Measurements from ENCODE around the gene IRF5. TPM values are rescaled to one million over a fixed set of nuclear protein-coding genes. Genes with fewer than 3 reads are reported as not detected.
"Not testable (repeated sequence)": the region's sequence is repeated elsewhere in the genome, so short reads cannot be mapped to it uniquely, and the experiment has no call there.

Gene IRF5
- polyA plus RNA-seq, 4 donors, result 3.3 to 17.3 (median 6.2) TPM

GRCh38 chr7:128938544-128939074 lies 882 bp downstream of the IRF5 start:
- H3K9me3 ChIP-seq (ENCODE audit: control insufficient read depth in 2 of 2, insufficient read depth in 1 of 2, low read depth in 1 of 2, low read length in 1 of 2), result no peaks in the 10 kb centered on the region
- H3K36me3 ChIP-seq (ENCODE audit: control insufficient read depth in 3 of 3, insufficient read depth in 2 of 3, low read depth in 1 of 3, low read length in 3 of 3), result no peaks in the 10 kb centered on the region
- H3K27me3 ChIP-seq (ENCODE audit: control insufficient read depth in 3 of 3, insufficient read depth in 3 of 3, low read length in 3 of 3), result peaks cover 0 to 19% (median 0%) of the 10 kb centered on the region in 3 donors
- FAIRE-seq (no peak), DNase-seq (peak; percentile 42 to 53)
- H3K4me1 ChIP-seq (ENCODE audit: control insufficient read depth in 3 of 3, insufficient read depth in 2 of 3, low read depth in 1 of 3, low read length in 2 of 3), result peaks cover 0 to 31% (median 0%) of the 10 kb centered on the region in 3 donors
- H3K4me3 ChIP-seq (ENCODE audit: low read depth in 1 of 3, low read length in 3 of 3), result peak overlapping the region; percentile 45 to 66 (median 63)
- WGBS, 3 donors, result 0 to 2% (median 1%) methylated on average over 26 to 30 of the region's 30 CpGs
- H3K27ac ChIP-seq (ENCODE audit: low read depth in 1 of 3, low read length in 2 of 3), result peak overlapping the region in 1 of 3 donors; percentile 60

DNA sequence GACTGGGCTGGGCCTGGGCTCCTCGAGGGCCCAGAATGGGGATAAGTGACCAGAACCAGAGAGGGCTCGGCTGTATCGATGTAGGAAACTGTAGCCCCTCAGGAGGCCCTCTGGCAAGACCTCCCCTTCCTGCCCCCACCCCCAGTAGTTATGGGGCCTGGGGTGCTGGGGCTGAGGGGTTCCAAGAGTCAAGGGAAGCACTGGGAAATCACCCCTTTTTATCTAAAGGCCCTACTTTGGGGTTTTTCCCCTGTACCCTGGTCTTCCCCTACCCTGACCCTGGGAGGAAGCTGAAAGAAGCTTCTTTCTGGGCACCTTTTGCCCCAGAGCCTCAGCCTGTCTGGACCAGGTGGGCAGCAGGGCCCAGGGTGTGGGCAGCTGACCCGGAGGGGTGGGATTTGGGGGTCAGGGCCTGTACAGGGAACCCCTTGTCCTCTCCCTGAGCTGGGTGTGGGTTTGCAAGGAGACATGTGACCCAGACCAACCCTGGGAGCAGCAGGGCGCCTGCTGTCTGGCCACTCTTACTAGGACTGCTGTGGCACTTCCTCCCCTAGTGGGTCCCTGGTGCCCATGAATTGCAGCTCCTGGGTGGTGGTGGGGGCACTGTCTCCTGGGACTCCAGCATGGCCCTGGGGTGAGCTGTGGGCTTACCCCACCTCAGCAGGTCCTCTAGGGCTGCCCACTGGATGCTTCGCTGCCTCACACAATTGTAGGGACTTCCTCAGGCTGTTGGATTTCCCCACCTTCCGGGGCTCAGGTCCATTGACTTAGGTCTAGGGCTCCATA lies 1.5 kb downstream of the IRF5 start:
- 45 to 53% (median 47%) methylated on average over 6 to 7 of the region's 7 CpGs for WGBS, 3 donors
- no peak for DNase-seq
- H3K36me3 ChIP-seq (ENCODE audit: control insufficient read depth in 3 of 3, insufficient read depth in 2 of 3, low read depth in 1 of 3, low read length in 3 of 3), result no peaks in the 10 kb centered on the region
- H3K9me3 ChIP-seq (ENCODE audit: control insufficient read depth in 2 of 2, insufficient read depth in 1 of 2, low read depth in 1 of 2, low read length in 1 of 2), result no peaks in the 10 kb centered on the region
- H3K4me1 ChIP-seq (ENCODE audit: control insufficient read depth in 3 of 3, insufficient read depth in 2 of 3, low read depth in 1 of 3, low read length in 2 of 3), result peaks cover 0 to 31% (median 0%) of the 10 kb centered on the region in 3 donors
- H3K27ac ChIP-seq (ENCODE audit: low read depth in 1 of 3, low read length in 2 of 3), result peak overlapping the region in 2 of 3 donors; percentile 42 to 84
- peaks cover 0 to 19% (median 0%) of the 10 kb centered on the region in 3 donors for H3K27me3 ChIP-seq (ENCODE audit: control insufficient read depth in 3 of 3, insufficient read depth in 3 of 3, low read length in 3 of 3)
- peak overlapping the region in 2 of 3 donors; percentile 18 to 66 for H3K4me3 ChIP-seq (ENCODE audit: low read depth in 1 of 3, low read length in 3 of 3)
- no peak for FAIRE-seq

- H3K27me3 ChIP-seq (ENCODE audit: control insufficient read depth in 3 of 3, insufficient read depth in 3 of 3, low read length in 3 of 3), result peaks cover 0 to 19% (median 0%) of the 10 kb centered on the region in 3 donors
- peaks cover 0 to 28% (median 0%) of the 10 kb centered on the region in 3 donors for H3K4me1 ChIP-seq (ENCODE audit: control insufficient read depth in 3 of 3, insufficient read depth in 2 of 3, low read depth in 1 of 3, low read length in 2 of 3)
- H3K36me3 ChIP-seq (ENCODE audit: control insufficient read depth in 3 of 3, insufficient read depth in 2 of 3, low read depth in 1 of 3, low read length in 3 of 3), result no peaks in the 10 kb centered on the region
- FAIRE-seq, result no peak
- H3K4me3 ChIP-seq (ENCODE audit: low read depth in 1 of 3, low read length in 3 of 3), result no peak overlapping the region
- DNase-seq, result no peak
- peak overlapping the region in 2 of 3 donors; percentile 17 to 84 for H3K27ac ChIP-seq (ENCODE audit: low read depth in 1 of 3, low read length in 2 of 3)
- WGBS, 3 donors, result 72 to 86% (median 83%) methylated on average over 18 of the region's 18 CpGs
- no peaks in the 10 kb centered on the region for H3K9me3 ChIP-seq (ENCODE audit: control insufficient read depth in 2 of 2, insufficient read depth in 1 of 2, low read depth in 1 of 2, low read length in 1 of 2)
These were observed 2.2 kb downstream of the IRF5 start for GRCh38 chr7:128939861-128940410.

DNA sequence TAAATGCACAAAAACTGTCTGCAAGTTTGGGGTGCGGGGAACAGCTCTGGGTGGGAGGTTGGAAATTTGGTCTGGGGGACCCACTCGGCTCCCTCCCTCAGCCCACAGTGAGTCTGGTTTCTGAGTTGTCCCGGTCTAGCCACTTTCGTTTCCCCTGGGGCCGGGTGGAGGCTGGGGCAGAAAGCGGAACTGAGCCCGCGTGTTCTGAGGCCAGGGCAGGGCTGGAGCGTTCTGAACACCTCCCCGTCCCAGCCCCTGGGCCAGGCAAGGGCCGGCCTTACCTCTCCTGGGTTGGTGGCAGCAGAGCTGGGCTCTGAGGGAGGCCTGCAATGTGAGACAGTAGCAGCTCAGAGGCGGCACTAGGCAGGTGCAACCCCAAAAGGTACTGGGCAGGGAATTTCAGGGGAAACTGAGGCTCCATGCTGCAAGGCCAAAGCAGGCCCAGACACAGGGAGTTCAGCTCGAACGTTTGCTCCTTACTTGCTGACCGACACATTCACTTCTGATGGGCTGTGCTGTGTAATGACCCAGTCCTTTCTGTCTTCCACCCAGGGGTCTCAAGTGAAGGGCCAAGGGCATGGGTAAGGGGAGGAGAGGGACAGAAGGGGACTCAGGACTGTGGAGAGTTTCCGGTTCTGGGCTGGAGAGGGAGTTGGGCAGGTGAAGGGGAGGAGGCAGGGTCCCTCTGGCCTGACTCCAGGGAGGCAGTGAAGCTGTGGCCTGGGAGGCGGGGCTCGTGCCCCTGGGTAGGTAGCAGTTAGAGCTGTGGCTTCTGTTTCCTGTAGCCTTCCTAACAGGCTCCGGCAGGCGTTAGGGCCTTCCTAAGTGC lies 3.0 kb downstream of the IRF5 start:
- Histone ChIP-seq H3K27me3 (ENCODE audit: control insufficient read depth in 3 of 3, insufficient read depth in 3 of 3, low read length in 3 of 3) (peaks cover 0 to 19% (median 0%) of the 10 kb centered on the region in 3 donors), H3K4me3 (ENCODE audit: low read depth in 1 of 3, low read length in 3 of 3) (no peak overlapping the region), H3K27ac (ENCODE audit: low read depth in 1 of 3, low read length in 2 of 3) (peak overlapping the region in 2 of 3 donors; percentile 2 to 84), H3K4me1 (ENCODE audit: control insufficient read depth in 3 of 3, insufficient read depth in 2 of 3, low read depth in 1 of 3, low read length in 2 of 3) (peaks cover 0 to 22% (median 0%) of the 10 kb centered on the region in 3 donors), H3K36me3 (ENCODE audit: control insufficient read depth in 3 of 3, insufficient read depth in 2 of 3, low read depth in 1 of 3, low read length in 3 of 3) (peaks cover 0 to 1% (median 0%) of the 10 kb centered on the region in 3 donors), H3K9me3 (ENCODE audit: control insufficient read depth in 2 of 2, insufficient read depth in 1 of 2, low read depth in 1 of 2, low read length in 1 of 2) (no peaks in the 10 kb centered on the region)
- 65 to 87% (median 74%) methylated on average over 20 of the region's 20 CpGs for WGBS, 3 donors
- FAIRE-seq (no peak), DNase-seq (no peak)

DNA sequence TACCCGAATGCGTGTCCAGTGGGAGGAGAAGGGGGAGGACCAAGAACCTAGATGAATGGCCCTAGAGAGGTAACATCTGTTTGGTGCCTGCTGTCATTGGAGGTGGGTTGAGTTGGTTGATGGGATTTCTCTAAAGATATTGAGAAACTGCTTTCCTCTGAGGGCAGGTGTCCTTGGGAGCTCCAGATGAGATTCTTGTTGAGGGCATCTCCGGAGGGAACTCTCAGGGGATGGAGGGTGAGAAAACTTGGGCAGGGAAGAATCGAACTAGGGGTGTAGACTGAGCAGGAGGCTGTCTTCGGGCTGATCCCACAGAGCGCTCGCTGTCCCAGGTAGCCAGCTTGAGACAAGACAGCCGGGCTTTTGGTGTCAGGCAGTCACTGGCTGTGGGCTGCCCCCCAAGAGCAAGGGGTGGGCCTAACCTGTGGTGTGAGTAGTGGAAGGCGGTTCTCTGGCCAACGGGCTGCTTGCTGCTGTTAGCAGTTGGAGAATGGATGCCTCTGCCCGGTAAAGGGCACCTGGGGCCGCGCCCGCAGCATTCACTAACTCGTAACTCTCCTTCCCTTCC lies 3.7 kb downstream of the IRF5 start:
- Histone ChIP-seq H3K9me3 (ENCODE audit: control insufficient read depth in 2 of 2, insufficient read depth in 1 of 2, low read depth in 1 of 2, low read length in 1 of 2) (no peaks in the 10 kb centered on the region), H3K4me1 (ENCODE audit: control insufficient read depth in 3 of 3, insufficient read depth in 2 of 3, low read depth in 1 of 3, low read length in 2 of 3) (peaks cover 0 to 20% (median 0%) of the 10 kb centered on the region in 3 donors), H3K27ac (ENCODE audit: low read depth in 1 of 3, low read length in 2 of 3) (peak overlapping the region in 1 of 3 donors; percentile 78), H3K4me3 (ENCODE audit: low read depth in 1 of 3, low read length in 3 of 3) (no peak overlapping the region), H3K36me3 (ENCODE audit: control insufficient read depth in 3 of 3, insufficient read depth in 2 of 3, low read depth in 1 of 3, low read length in 3 of 3) (peaks cover 0 to 6% (median 0%) of the 10 kb centered on the region in 3 donors), H3K27me3 (ENCODE audit: control insufficient read depth in 3 of 3, insufficient read depth in 3 of 3, low read length in 3 of 3) (peaks cover 0 to 19% (median 0%) of the 10 kb centered on the region in 3 donors)
- no peak for FAIRE-seq
- 83 to 86% (median 83%) methylated on average over 15 of the region's 15 CpGs for whole genome bisulfite sequencing, 3 donors
- no peak for DNase-seq

DNA sequence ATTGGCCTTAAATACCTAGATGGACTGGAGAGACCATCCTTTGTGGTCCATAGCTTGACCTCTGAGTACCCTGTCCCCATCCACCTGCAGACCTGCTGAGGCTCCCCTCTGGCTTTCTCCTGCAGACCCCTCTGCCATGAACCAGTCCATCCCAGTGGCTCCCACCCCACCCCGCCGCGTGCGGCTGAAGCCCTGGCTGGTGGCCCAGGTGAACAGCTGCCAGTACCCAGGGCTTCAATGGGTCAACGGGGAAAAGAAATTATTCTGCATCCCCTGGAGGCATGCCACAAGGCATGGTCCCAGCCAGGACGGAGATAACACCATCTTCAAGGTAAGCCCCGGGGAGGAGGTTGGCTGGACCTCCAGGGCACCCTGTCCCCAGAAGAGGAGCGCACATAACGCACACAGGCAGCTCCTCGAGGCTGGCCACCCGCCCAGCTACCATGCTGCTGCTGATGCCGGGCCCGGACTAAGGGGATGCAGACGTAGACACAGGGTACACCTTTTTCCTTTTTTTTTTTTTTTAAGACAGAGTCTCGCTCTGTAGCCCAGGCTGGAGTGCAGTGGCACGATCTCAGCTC lies 4.3 kb downstream of the IRF5 start:
- FAIRE-seq (no peak), DNase-seq (no peak)
- no peak overlapping the region for H3K4me3 ChIP-seq (ENCODE audit: low read depth in 1 of 3, low read length in 3 of 3)
- no peaks in the 10 kb centered on the region for H3K9me3 ChIP-seq (ENCODE audit: control insufficient read depth in 2 of 2, insufficient read depth in 1 of 2, low read depth in 1 of 2, low read length in 1 of 2)
- H3K27me3 ChIP-seq (ENCODE audit: control insufficient read depth in 3 of 3, insufficient read depth in 3 of 3, low read length in 3 of 3), result peaks cover 0 to 19% (median 0%) of the 10 kb centered on the region in 3 donors
- 78 to 87% (median 82%) methylated on average over 14 to 16 of the region's 16 CpGs for WGBS, 3 donors
- H3K4me1 ChIP-seq (ENCODE audit: control insufficient read depth in 3 of 3, insufficient read depth in 2 of 3, low read depth in 1 of 3, low read length in 2 of 3), result peaks cover 0 to 14% (median 0%) of the 10 kb centered on the region in 3 donors
- no peak overlapping the region for H3K27ac ChIP-seq (ENCODE audit: low read depth in 1 of 3, low read length in 2 of 3)
- H3K36me3 ChIP-seq (ENCODE audit: control insufficient read depth in 3 of 3, insufficient read depth in 2 of 3, low read depth in 1 of 3, low read length in 3 of 3), result peaks cover 0 to 12% (median 0%) of the 10 kb centered on the region in 3 donors

DNA sequence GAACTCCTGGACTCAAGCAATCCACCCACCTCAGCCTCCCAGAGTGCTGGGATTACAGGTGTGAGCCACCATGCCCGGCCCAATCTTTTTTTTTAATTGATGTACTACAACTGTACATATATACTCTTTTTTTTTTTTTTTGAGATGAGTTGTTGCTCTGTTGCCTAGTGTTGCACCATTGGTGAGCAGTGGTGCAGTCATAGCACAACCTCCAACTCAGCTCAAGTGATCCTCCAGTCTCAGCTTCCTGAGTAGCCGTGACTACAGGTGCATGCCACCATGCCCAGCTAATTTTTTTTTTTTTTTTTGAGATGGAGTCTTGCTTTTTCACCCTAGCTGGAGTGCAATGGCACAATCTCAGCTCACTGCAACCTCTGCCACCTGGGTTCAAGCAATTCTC lies 5.5 kb downstream of the IRF5 start:
- not testable (repeated sequence) for FAIRE-seq; H3K4me1 ChIP-seq (ENCODE audit: control insufficient read depth in 3 of 3, insufficient read depth in 2 of 3, low read depth in 1 of 3, low read length in 2 of 3); H3K27ac ChIP-seq (ENCODE audit: low read depth in 1 of 3, low read length in 2 of 3); DNase-seq; H3K4me3 ChIP-seq (ENCODE audit: low read depth in 1 of 3, low read length in 3 of 3); H3K9me3 ChIP-seq (ENCODE audit: control insufficient read depth in 2 of 2, insufficient read depth in 1 of 2, low read depth in 1 of 2, low read length in 1 of 2)
- peaks cover 0 to 18% (median 0%) of the 10 kb centered on the region in 3 donors for H3K36me3 ChIP-seq (ENCODE audit: control insufficient read depth in 3 of 3, insufficient read depth in 2 of 3, low read depth in 1 of 3, low read length in 3 of 3)
- H3K27me3 ChIP-seq (ENCODE audit: control insufficient read depth in 3 of 3, insufficient read depth in 3 of 3, low read length in 3 of 3), result peaks cover 0 to 15% (median 0%) of the 10 kb centered on the region in 3 donors
- WGBS, 3 donors, result 88 to 100% (median 96%) methylated on average over 2 of the region's 2 CpGs
